ENCODE data around the gene TMEM187. TPM values are rescaled to one million over a fixed set of nuclear protein-coding genes. Genes with fewer than 3 reads are reported as not detected.

Gene TMEM187
- total RNA-seq, 2 donors from 2014 or later, result 16.9 to 18.2 TPM

- no peak overlapping the region for H3K27ac ChIP-seq
- no peaks in the 10 kb centered on the region for H3K36me3 ChIP-seq
- no peaks in the 10 kb centered on the region for H3K9me3 ChIP-seq
- TF ChIP-seq POLR2AphosphoS5 (IDR thresholded peaks at IDR 0.05), result no peak
- TF ChIP-seq CTCF (IDR thresholded peaks at IDR 0.05), result no peak
- no peak for TF ChIP-seq POLR2A (IDR thresholded peaks at IDR 0.05)
- H3K4me3 ChIP-seq, result no peak overlapping the region
- DNase-seq (ENCODE audit: low spot score), result no peak
- intact Hi-C loops (cut with DNase I), result no loop called here
- no peaks in the 10 kb centered on the region for H3K4me1 ChIP-seq (replicated peaks)
- 72% methylated on average over 3 of the region's 15 CpGs for WGBS
- H3K27me3 ChIP-seq (replicated peaks; ENCODE audit: insufficient read depth), result no peaks in the 10 kb centered on the region
Observed at GRCh38 chrX:153959649-153960048, 12.9 kb upstream of the TMEM187 start.

GRCh38 chrX:153960077-153960476 is 12.5 kb upstream of the TMEM187 start:
- no peak for TF ChIP-seq CTCF (IDR thresholded peaks at IDR 0.05)
- TF ChIP-seq POLR2A (IDR thresholded peaks at IDR 0.05), result no peak
- TF ChIP-seq POLR2AphosphoS5 (IDR thresholded peaks at IDR 0.05), result no peak
- no peak overlapping the region for H3K27ac ChIP-seq
- intact Hi-C loops (cut with DNase I), result no loop called here
- no peak for DNase-seq (ENCODE audit: low spot score)
- 87% methylated on average over 14 of the region's 16 CpGs for WGBS
- no peaks in the 10 kb centered on the region for H3K4me1 ChIP-seq (replicated peaks)
- no peaks in the 10 kb centered on the region for H3K9me3 ChIP-seq
- H3K4me3 ChIP-seq, result no peak overlapping the region
- H3K27me3 ChIP-seq (replicated peaks; ENCODE audit: insufficient read depth), result no peaks in the 10 kb centered on the region
- H3K36me3 ChIP-seq, result no peaks in the 10 kb centered on the region

- no peaks in the 10 kb centered on the region for H3K36me3 ChIP-seq
- no peak for DNase-seq (ENCODE audit: low spot score)
- no peak overlapping the region for H3K27ac ChIP-seq
- intact Hi-C loops (cut with DNase I), result no loop called here
- H3K27me3 ChIP-seq (replicated peaks; ENCODE audit: insufficient read depth), result no peaks in the 10 kb centered on the region
- TF ChIP-seq POLR2A (IDR thresholded peaks at IDR 0.05) (no peak), CTCF (IDR thresholded peaks at IDR 0.05) (no peak), POLR2AphosphoS5 (IDR thresholded peaks at IDR 0.05) (no peak)
- H3K4me1 ChIP-seq (replicated peaks), result no peaks in the 10 kb centered on the region
- 80% methylated on average over 15 of the region's 22 CpGs for WGBS
- H3K9me3 ChIP-seq, result no peaks in the 10 kb centered on the region
- no peak overlapping the region for H3K4me3 ChIP-seq
Observed at GRCh38 chrX:153960786-153961185, 11.8 kb upstream of the TMEM187 start.

- TF ChIP-seq POLR2A (IDR thresholded peaks at IDR 0.05) (no peak), CTCF (IDR thresholded peaks at IDR 0.05) (no peak), POLR2AphosphoS5 (IDR thresholded peaks at IDR 0.05) (no peak)
- no peak for DNase-seq (ENCODE audit: low spot score)
- intact Hi-C loops (cut with DNase I), result no loop called here
- 78% methylated on average over 6 of the region's 11 CpGs for WGBS
- Histone ChIP-seq H3K27me3 (replicated peaks; ENCODE audit: insufficient read depth) (no peaks in the 10 kb centered on the region), H3K4me1 (replicated peaks) (no peaks in the 10 kb centered on the region), H3K4me3 (no peak overlapping the region), H3K36me3 (no peaks in the 10 kb centered on the region), H3K9me3 (no peaks in the 10 kb centered on the region), H3K27ac (no peak overlapping the region)
Observed at GRCh38 chrX:153961292-153961691, 11.3 kb upstream of the TMEM187 start.

GRCh38 chrX:153963546-153963945 is 9.0 kb upstream of the TMEM187 start:
- Histone ChIP-seq H3K36me3 (no peaks in the 10 kb centered on the region), H3K27ac (no peak overlapping the region), H3K4me1 (replicated peaks) (no peaks in the 10 kb centered on the region), H3K27me3 (replicated peaks; ENCODE audit: insufficient read depth) (no peaks in the 10 kb centered on the region), H3K9me3 (no peaks in the 10 kb centered on the region), H3K4me3 (no peak overlapping the region)
- TF ChIP-seq POLR2AphosphoS5 (IDR thresholded peaks at IDR 0.05) (no peak), POLR2A (IDR thresholded peaks at IDR 0.05) (no peak), CTCF (IDR thresholded peaks at IDR 0.05) (no peak)
- no peak for DNase-seq (ENCODE audit: low spot score)
- 93% methylated on average over 9 of the region's 12 CpGs for WGBS
- intact Hi-C loops (cut with DNase I), result no loop called here

Data from prostate gland (tissue), 2 donors.